Adrenal gland (tissue), 5 donors: ENCODE measurements around the gene MDM1.

Source experiments
- POLR2A ChIP-seq, 2 donors: fragments of 450-650 bp; IDR thresholded peaks; one replicate each; pipeline ENCODE4 v1.6.1; 2017; ENCODE audit warnings: antibody characterized with exemption in 2 of 2, mild to moderate bottlenecking in 2 of 2, moderate library complexity in 1 of 2
- TF ChIP-seq, protein P1 (sequence below), 6 experiments: fragments of 450-650 bp in 4 of 6; fragments of 200-600 bp in 2 of 6; sonication (generic) in 1 of 6; IDR thresholded peaks; 1 replicate in 5 of 6; 2 replicates in 1 of 6; pipeline versions ENCODE4 v1.5.1 to v1.8.0; 2016 to 2021; ENCODE audit warnings: antibody characterized with exemption in 6 of 6, mild to moderate bottlenecking in 2 of 6, moderate library complexity in 1 of 6
- donor health status: DM: no; HTN: no; CAD: no.

DNA sequence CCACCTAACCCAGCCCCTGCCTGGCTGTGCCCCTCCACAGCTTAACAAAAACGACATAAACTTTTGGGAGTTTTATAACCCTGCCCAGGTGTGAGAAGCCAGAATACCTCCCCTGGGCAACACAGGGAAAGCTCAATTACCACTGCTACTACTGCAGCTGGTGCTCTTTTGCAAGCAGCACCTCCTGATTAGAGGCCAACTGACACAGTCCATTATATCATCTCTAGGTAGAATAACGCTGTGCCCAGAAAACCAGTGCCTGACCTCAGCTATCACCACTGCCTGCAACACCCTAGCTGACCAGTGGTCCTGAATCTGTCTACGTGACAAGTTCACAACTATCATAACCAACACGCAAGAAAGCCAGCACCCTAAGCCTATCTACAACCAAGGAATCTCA is 34.2 kb downstream of the MDM1 start:
- TF ChIP-seq POLR2A (IDR thresholded peaks at IDR 0.05), result no peak
- TF ChIP-seq, protein P1, sequence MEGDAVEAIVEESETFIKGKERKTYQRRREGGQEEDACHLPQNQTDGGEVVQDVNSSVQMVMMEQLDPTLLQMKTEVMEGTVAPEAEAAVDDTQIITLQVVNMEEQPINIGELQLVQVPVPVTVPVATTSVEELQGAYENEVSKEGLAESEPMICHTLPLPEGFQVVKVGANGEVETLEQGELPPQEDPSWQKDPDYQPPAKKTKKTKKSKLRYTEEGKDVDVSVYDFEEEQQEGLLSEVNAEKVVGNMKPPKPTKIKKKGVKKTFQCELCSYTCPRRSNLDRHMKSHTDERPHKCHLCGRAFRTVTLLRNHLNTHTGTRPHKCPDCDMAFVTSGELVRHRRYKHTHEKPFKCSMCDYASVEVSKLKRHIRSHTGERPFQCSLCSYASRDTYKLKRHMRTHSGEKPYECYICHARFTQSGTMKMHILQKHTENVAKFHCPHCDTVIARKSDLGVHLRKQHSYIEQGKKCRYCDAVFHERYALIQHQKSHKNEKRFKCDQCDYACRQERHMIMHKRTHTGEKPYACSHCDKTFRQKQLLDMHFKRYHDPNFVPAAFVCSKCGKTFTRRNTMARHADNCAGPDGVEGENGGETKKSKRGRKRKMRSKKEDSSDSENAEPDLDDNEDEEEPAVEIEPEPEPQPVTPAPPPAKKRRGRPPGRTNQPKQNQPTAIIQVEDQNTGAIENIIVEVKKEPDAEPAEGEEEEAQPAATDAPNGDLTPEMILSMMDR (IDR thresholded peaks at IDR 0.05), result no peak
